ENCODE results near the gene TMC4.

TMC4 gene

DNA sequence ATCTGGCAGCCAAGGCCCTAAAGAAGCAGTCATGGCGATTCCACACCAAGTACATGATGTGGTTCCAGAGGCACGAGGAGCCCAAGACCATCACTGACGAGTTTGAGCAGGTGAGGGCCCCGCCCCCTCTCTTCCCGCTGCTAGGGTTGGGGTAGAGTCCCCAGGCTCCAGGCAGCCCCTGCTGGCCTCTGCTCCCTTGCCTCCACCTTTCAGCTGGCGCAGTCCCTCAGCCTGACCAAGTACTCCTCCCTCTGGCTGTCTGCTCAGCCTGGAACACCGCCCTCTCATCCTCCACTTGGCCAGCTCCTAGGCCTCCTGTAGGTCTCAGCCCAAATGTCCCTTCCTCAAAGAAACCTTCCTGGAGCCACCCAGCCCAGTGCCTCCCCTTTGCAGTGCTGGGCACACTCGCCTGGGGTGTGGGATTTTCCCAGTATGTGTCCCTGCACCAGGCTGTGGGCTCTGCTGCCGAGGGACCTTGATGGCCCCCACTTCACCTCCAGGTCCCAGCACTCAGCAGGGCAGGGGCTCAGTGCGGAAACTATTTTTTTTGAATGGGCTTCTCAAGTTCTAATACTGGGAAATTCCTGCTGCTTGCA lies 19.1 kb downstream of the TMC4 start:
- DNase-seq, result no peak

DNA sequence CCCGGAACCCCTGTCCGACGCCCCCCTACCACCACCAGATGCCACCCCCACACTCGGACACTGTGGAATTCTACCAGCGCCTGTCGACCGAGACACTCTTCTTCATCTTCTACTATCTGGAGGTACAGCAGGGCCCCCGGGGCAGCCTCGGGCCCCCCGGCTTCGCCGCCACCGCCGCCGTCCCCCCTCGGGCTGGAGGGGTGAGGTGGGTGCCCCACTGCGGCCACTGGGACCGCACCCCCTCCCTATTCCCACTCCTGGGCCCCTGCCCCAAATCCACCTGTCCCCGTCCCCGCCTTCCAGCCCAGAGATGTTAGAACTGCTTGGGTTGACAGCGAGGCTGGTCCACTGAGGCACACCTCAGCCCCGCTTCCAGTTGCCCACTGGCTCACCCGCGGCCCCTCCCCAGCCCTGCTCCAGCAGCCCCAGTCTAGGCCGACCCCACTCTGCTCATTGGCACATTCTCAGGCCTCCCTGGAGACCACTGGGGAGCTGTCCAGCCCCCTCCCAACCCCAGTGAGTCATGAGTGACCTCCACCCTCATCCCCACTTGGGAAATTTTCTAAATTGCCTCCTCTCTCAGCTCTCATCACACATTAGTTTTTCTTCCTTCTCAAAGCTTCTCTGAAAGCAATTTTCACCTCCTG lies 20.0 kb downstream of the TMC4 start:
- no peak for DNase-seq

GRCh38 chr19:54152267-54152666 lies 20.7 kb downstream of the TMC4 start:
- no peak for DNase-seq

DNA sequence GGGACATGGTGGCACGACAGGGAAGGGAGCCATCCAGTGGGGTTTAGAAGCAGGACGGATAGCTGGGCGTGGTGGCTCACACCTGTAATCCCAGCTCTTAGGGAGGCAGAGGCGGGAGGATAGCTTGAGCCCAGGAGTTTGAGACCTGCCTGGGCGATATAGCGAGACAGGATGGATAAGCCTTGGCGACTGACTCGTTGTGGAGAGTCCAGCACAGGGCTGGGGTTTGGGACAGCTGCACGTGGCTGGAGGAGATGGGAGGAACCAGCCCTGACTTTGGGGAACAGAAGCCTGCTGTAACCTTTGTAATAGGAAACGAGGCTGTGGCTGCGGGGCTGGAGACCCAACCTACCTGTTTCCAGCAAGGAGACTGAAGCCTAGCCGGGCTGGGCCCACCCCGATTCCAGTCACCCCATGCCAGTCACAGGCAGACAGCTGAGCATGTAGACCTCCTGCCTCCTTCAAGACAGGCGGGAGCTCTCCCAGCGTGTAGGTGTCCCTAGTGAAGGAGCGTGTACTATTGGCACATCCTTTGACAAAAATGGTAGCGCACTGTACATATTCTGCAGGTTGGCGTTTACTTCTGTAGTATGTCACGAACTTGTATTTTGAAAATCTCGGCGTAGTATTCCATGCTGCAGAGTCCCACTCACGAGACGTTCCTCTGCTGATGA lies 21.5 kb downstream of the TMC4 start:
- DNase-seq, result no peak

- no peak for DNase-seq
Observed at GRCh38 chr19:54149021-54149812, 23.7 kb downstream of the TMC4 start.

GRCh38 chr19:54148158-54148557 lies 24.8 kb downstream of the TMC4 start:
- no peak for DNase-seq

- DNase-seq, result no peak
Observed at GRCh38 chr19:54147676-54148075, 25.3 kb downstream of the TMC4 start.

GRCh38 chr19:54145541-54146158 lies 27.3 kb downstream of the TMC4 start:
- no peak for DNase-seq

GRCh38 chr19:54142166-54142780 lies 30.7 kb downstream of the TMC4 start:
- DNase-seq, result no peak

DNA sequence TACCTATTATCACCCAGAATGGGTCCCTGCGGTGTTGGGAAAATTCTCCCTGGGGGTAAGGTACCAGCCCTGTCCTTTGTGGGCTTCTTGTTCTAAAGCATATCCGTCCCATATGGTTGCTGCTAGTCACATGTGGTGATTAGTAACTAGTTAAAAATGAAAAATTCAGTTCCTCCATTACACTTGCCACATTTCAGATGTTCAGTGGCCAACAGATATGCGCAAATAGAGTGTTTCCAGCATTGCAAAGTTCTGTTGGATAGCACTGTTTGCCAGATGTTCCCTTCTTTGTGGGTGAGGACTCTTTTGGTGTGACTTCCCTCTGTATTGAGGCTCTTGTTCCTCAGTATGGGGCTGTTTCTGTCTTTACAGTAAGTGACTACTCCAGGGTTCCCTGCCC lies 31.6 kb downstream of the TMC4 start:
- DNase-seq, result no peak

GRCh38 chr19:54138489-54139256 lies 34.3 kb downstream of the TMC4 start:
- DNase-seq, result no peak

DNA sequence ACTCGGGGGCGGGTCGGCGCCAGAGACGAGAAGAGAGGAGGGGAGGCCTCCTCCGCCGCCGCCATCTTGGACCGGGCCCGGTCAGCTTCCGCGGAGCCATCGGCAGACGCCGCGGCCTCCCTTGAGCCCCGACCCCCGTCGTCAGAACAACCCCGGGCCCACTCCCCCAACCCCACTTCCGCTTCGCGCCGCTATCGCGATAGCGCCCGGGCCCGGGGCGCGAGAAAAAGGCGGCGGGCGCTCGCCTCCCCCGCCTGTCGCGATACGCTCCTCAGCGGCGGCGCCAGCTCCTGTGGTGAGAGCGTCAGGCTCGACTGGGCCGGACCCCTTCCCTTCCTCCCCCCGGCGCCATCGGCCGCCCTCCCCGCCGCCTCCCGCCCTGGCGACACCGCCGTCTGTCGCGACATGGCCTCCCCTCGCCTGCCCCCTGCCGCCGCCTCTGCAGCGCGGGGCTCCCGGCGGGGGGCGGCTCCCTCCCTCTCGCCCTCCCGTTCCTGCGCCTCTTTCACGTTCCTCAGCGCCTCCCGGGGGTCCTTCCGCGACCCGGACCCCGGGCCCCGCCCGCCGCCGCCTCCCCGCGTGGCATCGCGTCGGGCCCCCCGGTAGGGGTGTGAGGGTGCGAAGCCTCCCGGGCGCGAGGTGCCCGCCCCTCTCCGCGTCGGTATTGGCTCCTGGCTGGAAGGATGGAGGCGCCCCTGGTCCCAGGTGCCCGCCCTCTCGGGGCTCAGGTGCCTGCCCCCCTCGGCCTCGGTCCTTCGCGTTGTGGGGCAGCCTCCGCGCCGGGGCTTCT lies 35.1 kb downstream of the TMC4 start, which contains the start of gene CNOT3:
Gene CNOT3 (plus strand): TSS at position 64 of the 790 bp plus-strand sequence. CDS start 5,217 bp downstream, outside the sequence.
- DNase-seq, result no peak

GRCh38 chr19:54136864-54137698 lies 35.9 kb downstream of the TMC4 start:
- peak; percentile 100 for DNase-seq

- DNase-seq, result no peak
Observed at GRCh38 chr19:54136086-54136863, 36.7 kb downstream of the TMC4 start.

GRCh38 chr19:54133957-54134590 lies 38.9 kb downstream of the TMC4 start:
- DNase-seq, result no peak

DNA sequence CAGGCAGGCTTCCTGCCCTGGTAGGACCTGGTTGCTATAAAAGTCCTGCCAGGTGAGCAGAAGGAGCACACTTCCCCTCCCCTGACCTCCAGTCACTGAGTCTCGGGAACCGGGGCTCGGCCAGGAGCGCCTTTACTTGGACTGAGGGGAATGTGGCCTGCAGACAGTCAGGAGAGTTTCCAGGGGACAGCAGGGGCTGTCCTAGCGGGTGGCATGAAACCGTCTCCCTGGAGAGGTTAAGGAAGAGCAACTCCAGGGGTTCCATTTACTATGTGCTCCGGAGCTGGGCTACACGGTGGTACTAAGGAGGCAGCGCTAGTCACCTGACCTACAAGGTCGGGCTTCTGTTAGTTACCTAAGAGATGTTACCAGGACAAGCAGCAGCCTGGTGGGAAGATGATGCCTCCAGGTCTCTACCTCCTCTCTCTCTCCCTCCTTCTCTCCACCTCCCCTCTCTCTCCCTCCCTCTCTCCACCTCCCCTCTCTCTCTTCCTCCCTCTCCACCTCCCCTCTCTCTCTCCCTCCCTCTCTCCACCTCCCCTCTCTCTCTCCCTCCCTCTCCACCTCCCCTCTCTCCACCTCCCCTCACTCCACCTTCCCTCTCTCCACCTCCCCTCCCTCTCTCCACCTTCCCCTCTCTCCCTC lies 39.5 kb downstream of the TMC4 start:
- DNase-seq, result no peak

GRCh38 chr19:54129617-54129996 lies 43.4 kb downstream of the TMC4 start:
- no peak for DNase-seq
